Calu3 (cell line): ENCODE results near the gene NSUN6. TPM values are rescaled to one million over a fixed set of nuclear protein-coding genes. Genes with fewer than 3 reads are reported as not detected.
A peak's percentile ranks its signal among the peaks of the same experiment; 100 is the strongest.

ENCODE experiments used
- BruUV-seq: library from RNA; stranded (reverse); fragments of 400-500 nt; replicated peaks from 2 replicates; lab custom pipeline; 2021; lab: Mats Ljungman, UMichigan
- CTCF ChIA-PET: fragments of 300-600 bp; sonication (Branson Sonifier 250); formaldehyde crosslinking; loops from one replicate; lab custom pipeline; 2022; ENCODE audit warnings: antibody characterized with exemption; lab: Charles Lee
- DNase-seq: peaks from one replicate; pipeline ENCODE4 v3.0.0; 2022
- H3K27ac Mint-ChIP-seq: one replicate; pipeline ENCODE4 v1.8.0; 2022; ENCODE audit warnings: mixed read lengths; ENCODE audit not compliant: unreplicated experiment
- H3K27me3 Mint-ChIP-seq: one replicate; pipeline ENCODE4 v1.8.0; 2022; ENCODE audit warnings: mixed read lengths; ENCODE audit not compliant: unreplicated experiment
- H3K36me3 Mint-ChIP-seq: one replicate; pipeline ENCODE4 v1.8.0; 2022; ENCODE audit warnings: mild to moderate bottlenecking, moderate library complexity, mixed read lengths; ENCODE audit not compliant: insufficient read depth, unreplicated experiment
- H3K4me1 Mint-ChIP-seq: one replicate; pipeline ENCODE4 v1.8.0; 2022; ENCODE audit warnings: mild to moderate bottlenecking, low read depth, mixed read lengths; ENCODE audit not compliant: unreplicated experiment
- H3K4me3 Mint-ChIP-seq: one replicate; pipeline ENCODE4 v1.8.0; 2022; ENCODE audit warnings: mild to moderate bottlenecking, low read depth, moderate library complexity, mixed read lengths; ENCODE audit not compliant: unreplicated experiment
- H3K9me3 Mint-ChIP-seq: one replicate; pipeline ENCODE4 v1.8.0; 2022; ENCODE audit warnings: low read depth, mixed read lengths; ENCODE audit not compliant: unreplicated experiment
- intact Hi-C: fragments of 100-400 bp; cut with micrococcal nuclease; formaldehyde crosslinking; loops from one replicate; pipeline ENCODE4 v1.10.0; 2022; ENCODE audit not compliant: unreplicated experiment
- total RNA-seq: library from RNA; stranded (reverse); gene quantifications from 2 replicates; pipeline ENCODE4 v1.2.3, GENCODE V29; 2022
- TF ChIP-seq, protein P1 (sequence below): fragments of 200-600 bp; IDR thresholded peaks from one replicate; pipeline ENCODE4 v1.8.0; 2022; ENCODE audit warnings: antibody characterized with exemption; ENCODE audit not compliant: unreplicated experiment

The NSUN6 gene
- total RNA-seq, 1 experiment from 2014 or later: 10.5 TPM

DNA sequence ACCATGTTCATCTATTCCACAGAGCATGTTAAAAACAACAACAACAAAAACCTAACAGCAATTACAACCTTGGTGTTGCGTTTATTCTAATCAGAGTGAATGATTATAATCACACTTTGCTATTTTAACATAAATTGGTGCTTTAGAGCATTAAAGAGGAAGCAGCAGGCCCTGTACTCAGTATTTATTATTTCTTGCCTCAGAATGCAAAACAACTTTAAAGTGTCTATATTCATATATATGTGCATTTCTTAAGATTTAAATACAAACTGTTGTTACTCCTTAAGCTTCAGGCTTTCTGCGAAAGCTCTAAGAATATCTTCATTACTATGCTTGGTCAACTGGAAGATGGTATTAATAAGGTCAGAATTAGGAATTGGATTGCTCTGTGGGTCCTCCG, 29.4 kb upstream of the NSUN6 start:
- CTCF ChIA-PET: no interaction called here
- Mint-ChIP-seq H3K4me1 (peaks cover 43% of the 10 kb centered on the region), H3K27me3 (no peaks in the 10 kb centered on the region), H3K27ac (peak overlapping the region; percentile 79), H3K36me3 (peaks cover 28% of the 10 kb centered on the region), H3K4me3 (no peak overlapping the region), H3K9me3 (no peaks in the 10 kb centered on the region)
- no peak for DNase-seq
- BruUV-seq: no TSS peak
- intact Hi-C loops: no loop called here
- TF ChIP-seq, protein P1, sequence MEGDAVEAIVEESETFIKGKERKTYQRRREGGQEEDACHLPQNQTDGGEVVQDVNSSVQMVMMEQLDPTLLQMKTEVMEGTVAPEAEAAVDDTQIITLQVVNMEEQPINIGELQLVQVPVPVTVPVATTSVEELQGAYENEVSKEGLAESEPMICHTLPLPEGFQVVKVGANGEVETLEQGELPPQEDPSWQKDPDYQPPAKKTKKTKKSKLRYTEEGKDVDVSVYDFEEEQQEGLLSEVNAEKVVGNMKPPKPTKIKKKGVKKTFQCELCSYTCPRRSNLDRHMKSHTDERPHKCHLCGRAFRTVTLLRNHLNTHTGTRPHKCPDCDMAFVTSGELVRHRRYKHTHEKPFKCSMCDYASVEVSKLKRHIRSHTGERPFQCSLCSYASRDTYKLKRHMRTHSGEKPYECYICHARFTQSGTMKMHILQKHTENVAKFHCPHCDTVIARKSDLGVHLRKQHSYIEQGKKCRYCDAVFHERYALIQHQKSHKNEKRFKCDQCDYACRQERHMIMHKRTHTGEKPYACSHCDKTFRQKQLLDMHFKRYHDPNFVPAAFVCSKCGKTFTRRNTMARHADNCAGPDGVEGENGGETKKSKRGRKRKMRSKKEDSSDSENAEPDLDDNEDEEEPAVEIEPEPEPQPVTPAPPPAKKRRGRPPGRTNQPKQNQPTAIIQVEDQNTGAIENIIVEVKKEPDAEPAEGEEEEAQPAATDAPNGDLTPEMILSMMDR: no peak

GRCh38 chr10:18675086-18675801, 23.9 kb upstream of the NSUN6 start:
- DNase-seq: no peak
- Mint-ChIP-seq H3K27ac (no peak overlapping the region), H3K9me3 (no peaks in the 10 kb centered on the region), H3K4me3 (no peak overlapping the region), H3K4me1 (no peaks in the 10 kb centered on the region), H3K36me3 (peaks cover 21% of the 10 kb centered on the region), H3K27me3 (no peaks in the 10 kb centered on the region)
- CTCF ChIA-PET: no interaction called here
- no TSS peak for BruUV-seq
- intact Hi-C loops: no loop called here
- TF ChIP-seq, protein P1: no peak

GRCh38 chr10:18668026-18668425, 16.6 kb upstream of the NSUN6 start:
- Mint-ChIP-seq H3K36me3 (peaks cover 42% of the 10 kb centered on the region), H3K9me3 (no peaks in the 10 kb centered on the region), H3K27ac (no peak overlapping the region), H3K4me3 (no peak overlapping the region), H3K27me3 (no peaks in the 10 kb centered on the region), H3K4me1 (peaks cover 23% of the 10 kb centered on the region)
- TF ChIP-seq, protein P1: no peak
- intact Hi-C loops: loop anchor here (10.0 kb wide), 1 partner anchor 47 kb away; no protein-coding TSS in a partner anchor
- CTCF ChIA-PET: no interaction called here
- no peak for DNase-seq
- no TSS peak for BruUV-seq

DNA sequence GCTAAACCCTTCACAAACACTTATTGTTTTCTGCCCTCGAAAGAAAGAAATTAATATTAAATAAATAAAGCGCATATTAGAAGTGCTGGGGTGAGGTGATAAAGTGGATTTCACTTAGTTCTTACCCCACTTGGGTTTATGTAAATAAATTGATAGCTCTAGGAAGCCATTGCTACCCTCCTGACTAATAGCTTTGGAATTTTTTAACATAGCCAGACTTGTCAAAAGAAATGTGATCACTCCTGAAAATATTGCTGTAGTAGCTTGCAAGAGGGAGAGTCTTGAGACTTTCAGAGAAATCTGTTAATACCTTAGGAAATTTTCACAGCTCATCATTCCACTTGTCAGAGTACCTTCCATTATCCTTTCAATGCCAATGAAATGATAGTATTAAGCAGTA, 15.4 kb upstream of the NSUN6 start:
- intact Hi-C loops: loop anchor here (10.0 kb wide), 1 partner anchor 48 kb away; no protein-coding TSS in a partner anchor
- BruUV-seq: no TSS peak
- H3K4me3 Mint-ChIP-seq: no peak overlapping the region
- no peak for DNase-seq
- CTCF ChIA-PET: interaction anchor here (0.7 kb wide), 1 partner anchor 8 kb away, joined by 3 read pairs; the partner anchor contains the start of gene ARL5B
- TF ChIP-seq, protein P1: no peak
- H3K4me1 Mint-ChIP-seq: peaks cover 30% of the 10 kb centered on the region
- H3K9me3 Mint-ChIP-seq: no peaks in the 10 kb centered on the region
- peaks cover 43% of the 10 kb centered on the region for H3K36me3 Mint-ChIP-seq
- H3K27me3 Mint-ChIP-seq: no peaks in the 10 kb centered on the region
- no peak overlapping the region for H3K27ac Mint-ChIP-seq
